ENCODE data around the gene SDK2.

SDK2 gene

DNA sequence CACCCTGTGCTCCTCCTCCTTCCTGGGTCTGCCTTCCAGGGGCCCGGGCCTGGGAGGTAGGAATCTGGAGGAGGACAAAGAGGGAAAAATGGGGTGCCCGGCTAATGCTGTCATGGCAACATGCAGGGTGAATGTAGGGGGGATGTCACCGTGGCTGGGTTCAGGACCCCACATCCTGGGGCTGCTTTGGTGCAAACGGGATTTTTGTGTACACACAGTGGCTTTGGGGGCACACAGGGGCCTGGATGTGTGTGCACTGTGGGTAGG lies 295.5 kb downstream of the SDK2 start:
- in situ Hi-C loops (cut with HindIII; ENCODE audit: low sequenced_read_pairs), result no loop called here
- no peak overlapping the region for H3K4me3 ChIP-seq (ENCODE audit: low read depth, low read length)
- TF ChIP-seq, protein P1, sequence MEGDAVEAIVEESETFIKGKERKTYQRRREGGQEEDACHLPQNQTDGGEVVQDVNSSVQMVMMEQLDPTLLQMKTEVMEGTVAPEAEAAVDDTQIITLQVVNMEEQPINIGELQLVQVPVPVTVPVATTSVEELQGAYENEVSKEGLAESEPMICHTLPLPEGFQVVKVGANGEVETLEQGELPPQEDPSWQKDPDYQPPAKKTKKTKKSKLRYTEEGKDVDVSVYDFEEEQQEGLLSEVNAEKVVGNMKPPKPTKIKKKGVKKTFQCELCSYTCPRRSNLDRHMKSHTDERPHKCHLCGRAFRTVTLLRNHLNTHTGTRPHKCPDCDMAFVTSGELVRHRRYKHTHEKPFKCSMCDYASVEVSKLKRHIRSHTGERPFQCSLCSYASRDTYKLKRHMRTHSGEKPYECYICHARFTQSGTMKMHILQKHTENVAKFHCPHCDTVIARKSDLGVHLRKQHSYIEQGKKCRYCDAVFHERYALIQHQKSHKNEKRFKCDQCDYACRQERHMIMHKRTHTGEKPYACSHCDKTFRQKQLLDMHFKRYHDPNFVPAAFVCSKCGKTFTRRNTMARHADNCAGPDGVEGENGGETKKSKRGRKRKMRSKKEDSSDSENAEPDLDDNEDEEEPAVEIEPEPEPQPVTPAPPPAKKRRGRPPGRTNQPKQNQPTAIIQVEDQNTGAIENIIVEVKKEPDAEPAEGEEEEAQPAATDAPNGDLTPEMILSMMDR (IDR thresholded peaks at IDR 0.05; ENCODE audit: low read depth, low read length), result no peak
- no peak for DNase-seq (ENCODE audit: low read depth, low spot score)

DNA sequence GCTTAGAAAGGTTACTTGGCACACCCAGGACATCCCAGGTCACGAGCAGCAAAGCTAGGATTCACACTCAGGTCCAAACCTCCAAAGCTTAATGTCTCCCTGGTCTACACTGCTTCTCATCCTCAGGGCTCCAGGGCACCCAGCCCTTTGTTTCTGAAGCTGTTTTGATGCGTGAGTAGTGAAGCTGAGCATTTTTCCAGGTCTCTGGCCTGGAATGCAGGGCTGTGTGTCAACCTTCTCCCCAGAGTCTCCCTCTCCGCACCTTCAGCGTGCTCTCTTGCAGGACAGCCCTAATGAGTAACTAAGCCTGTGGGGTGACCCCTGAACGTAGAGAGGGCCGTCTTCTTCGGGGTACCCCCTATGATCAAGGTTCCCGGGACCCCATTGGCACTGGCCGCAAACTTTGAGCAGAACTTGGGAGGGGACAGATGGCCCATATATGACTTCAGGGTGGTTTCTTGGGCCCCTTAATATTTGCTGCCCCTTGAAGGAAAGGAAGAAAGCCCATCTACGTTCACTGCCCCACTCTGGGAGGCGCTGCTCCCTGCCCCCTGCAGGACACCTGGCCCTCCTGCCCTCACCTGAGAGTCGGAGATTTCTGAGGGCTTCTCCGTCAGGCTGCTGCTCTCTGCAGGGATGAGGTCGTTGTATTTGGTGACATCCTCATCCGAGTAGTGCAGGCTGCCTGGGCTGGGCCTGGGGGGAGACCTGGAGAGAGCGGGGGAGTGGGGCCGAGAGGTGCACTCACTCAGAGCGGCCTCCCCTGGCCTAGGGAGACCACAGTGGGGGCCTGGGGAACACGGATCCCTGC lies 296.0 kb downstream of the SDK2 start:
- TF ChIP-seq, protein P1 (IDR thresholded peaks at IDR 0.05; ENCODE audit: low read depth, low read length), result no peak
- no peak for DNase-seq (ENCODE audit: low read depth, low spot score)
- no peak overlapping the region for H3K4me3 ChIP-seq (ENCODE audit: low read depth, low read length)
- in situ Hi-C loops (cut with HindIII; ENCODE audit: low sequenced_read_pairs), result no loop called here

DNA sequence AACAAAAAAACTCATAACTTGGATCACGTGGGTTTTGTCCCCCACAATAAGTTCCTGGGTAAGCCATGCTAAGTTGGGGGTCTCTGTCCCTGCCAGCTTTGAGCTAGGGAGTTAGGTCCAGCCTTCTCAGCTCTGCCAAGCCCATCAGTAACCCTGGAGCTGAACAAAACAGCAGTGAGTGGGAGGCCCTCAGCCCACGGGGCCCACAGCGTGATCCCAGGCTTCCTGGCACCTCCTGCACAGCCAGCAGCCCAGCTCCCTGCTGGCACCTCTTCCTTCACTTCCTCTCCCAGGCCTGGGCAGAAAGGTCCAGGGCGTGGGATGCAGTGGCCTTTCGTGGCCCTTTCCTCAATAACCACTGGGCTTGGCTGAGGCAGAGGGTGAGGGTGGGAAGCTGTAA lies 296.9 kb downstream of the SDK2 start:
- in situ Hi-C loops (cut with HindIII; ENCODE audit: low sequenced_read_pairs), result no loop called here
- TF ChIP-seq, protein P1 (IDR thresholded peaks at IDR 0.05; ENCODE audit: low read depth, low read length), result no peak
- H3K4me3 ChIP-seq (ENCODE audit: low read depth, low read length), result no peak overlapping the region
- DNase-seq (ENCODE audit: low read depth, low spot score), result no peak

DNA sequence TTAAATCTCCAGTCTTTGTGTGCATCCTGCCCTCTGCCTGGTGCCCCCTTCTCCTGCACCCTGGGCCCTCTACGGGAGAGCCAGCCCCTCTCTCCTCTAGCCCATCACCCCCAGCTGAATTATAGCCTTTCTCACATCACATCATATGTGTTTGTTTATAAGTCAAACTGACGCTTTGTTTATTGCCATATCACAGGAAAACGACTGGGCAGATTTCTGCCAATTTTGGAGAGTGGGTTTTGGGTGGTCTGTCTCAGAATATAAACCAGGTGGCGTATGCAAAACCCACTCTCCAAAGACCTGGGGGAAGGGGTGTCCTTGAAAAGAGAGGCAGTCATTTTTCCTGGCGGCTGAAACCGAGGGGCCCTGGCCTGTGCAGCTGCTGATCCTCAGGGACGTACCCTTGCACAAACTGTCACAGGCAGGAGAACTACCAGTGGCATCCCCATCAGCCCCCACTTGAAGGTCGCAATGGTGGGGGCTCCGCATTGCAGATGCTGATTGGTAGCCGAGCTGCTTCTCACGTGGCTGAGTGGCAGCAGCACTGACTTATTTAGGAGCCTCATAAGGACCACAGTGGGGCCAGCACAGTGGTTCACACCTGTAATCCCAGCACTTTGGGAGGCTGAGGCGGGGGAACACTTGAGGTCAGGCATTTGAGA lies 297.6 kb downstream of the SDK2 start:
- in situ Hi-C loops (cut with HindIII; ENCODE audit: low sequenced_read_pairs), result no loop called here
- DNase-seq (ENCODE audit: low read depth, low spot score), result no peak
- H3K4me3 ChIP-seq (ENCODE audit: low read depth, low read length), result no peak overlapping the region
- TF ChIP-seq, protein P1 (IDR thresholded peaks at IDR 0.05; ENCODE audit: low read depth, low read length), result no peak

- in situ Hi-C loops (cut with HindIII; ENCODE audit: low sequenced_read_pairs), result no loop called here
- no peak for DNase-seq (ENCODE audit: low read depth, low spot score)
- H3K4me3 ChIP-seq (ENCODE audit: low read depth, low read length), result no peak overlapping the region
- TF ChIP-seq, protein P1 (IDR thresholded peaks at IDR 0.05; ENCODE audit: low read depth, low read length), result no peak
Observed at GRCh38 chr17:73343739-73344454, 300.3 kb downstream of the SDK2 start.

DNA sequence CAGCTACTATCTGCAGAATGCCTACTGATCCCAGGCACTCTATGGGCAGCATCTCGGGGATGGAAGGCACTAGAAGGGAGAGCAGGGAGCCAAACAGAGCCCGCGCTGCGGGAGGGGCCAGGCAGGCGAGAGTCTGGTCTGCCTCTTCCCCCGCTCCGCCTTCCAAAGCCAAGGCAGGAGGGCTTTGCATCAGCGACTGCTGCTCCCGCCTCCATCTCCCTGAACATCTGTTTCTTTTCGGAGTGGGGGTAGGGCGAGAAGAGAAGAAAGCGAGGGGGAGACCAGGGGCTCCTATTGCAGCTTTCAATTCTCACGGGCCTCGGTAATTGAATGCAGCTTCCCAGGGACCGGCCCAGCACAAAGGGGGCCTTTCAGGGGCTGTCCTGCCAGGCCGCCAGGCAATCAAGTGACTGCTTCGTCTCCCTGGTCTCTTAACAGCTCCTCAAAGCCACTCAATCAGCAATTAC lies 301.0 kb downstream of the SDK2 start:
- no peak overlapping the region for H3K4me3 ChIP-seq (ENCODE audit: low read depth, low read length)

More for the DNA sequence above, 301.0 kb downstream of the SDK2 start:
- TF ChIP-seq, protein P1 (IDR thresholded peaks at IDR 0.05; ENCODE audit: low read depth, low read length), result no peak
- in situ Hi-C loops (cut with HindIII; ENCODE audit: low sequenced_read_pairs), result no loop called here
- DNase-seq (ENCODE audit: low read depth, low spot score), result peak; percentile 86

All from astrocyte of the spinal cord (primary cell).